ENCODE measurements around the gene PAPPA.

Gene PAPPA

DNA sequence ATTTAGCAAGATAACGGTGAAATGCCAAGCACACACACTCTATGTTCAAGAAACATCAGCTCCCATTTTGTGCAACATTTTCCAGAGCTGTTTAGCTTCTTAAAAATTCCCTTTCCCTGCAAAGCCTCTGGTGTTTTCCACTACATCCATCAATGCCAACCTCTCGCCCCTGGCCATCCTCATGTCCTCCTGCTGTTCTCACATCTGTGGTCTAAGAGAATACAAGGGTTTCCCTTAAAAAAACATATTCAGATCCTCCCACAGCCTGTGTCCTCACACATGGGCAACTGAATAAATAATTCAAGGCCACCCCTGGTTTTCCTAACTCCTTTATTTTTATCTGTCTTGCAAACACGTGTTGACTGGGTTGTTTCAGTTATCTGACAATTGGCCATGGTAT, 70.3 kb downstream of the PAPPA start:
- no peak for DNase-seq (ENCODE audit: low spot score)

DNA sequence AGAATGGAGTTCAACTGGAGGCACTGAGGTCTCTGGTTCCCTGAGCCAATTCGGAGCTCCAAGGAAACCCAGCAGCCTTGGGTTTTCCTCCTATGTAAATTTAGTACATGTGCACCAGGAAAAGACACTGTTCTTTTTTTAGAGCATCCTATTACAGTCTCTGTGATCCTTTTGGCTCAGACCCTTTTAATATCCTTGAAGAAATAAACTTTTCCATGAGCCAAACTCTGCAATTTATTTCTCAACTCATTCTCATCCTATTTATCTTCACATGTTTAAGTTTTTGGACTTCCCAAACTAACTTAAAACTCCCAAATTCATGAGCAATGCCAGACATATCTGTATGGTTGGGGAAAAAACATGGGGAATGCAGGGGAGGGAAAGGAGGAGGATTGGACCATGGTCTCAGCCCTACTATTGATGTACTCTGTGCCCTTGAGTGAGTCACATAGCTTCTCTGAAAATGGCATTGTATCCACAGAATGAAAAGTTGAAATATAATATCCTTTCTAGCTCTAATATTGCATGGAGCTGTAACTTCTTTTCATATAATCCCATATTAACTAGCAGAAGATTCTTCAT, 76.6 kb downstream of the PAPPA start:
- DNase-seq (ENCODE audit: low spot score): no peak

DNA sequence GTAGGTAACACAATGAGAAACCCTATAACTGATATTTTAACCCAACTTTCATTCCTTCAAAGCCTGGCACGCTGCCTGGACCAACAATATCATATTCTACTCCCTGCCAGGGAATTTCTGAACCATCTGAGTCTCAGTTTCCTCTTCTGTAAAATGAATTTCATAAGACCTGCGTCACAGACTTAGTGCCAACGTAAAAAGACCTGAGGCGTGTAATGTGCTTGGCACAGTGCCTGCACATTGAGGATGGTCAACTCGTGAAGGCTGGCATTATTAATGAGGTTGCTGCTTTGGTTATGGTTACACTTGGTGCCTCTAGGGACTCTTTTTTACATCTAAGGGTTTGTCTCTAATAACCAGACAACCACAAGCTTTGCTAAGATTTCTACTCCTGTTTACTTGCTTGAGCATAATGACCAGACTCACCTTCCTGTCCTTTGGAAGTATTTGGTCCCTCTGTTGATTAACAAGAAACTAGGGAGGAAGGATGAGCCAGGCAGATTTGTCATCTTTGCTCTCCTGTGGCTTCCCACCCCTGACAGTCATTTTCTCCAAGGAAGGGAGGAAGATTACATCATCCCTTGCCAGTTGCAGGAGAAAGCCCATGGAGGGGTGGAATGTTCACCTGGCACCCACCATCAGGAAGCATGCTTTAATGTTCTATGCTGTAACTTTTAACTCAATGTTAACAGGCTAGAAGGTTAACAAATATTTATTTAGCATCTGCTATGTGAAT, 79.0 kb downstream of the PAPPA start:
- no peak for DNase-seq (ENCODE audit: low spot score)

DNA sequence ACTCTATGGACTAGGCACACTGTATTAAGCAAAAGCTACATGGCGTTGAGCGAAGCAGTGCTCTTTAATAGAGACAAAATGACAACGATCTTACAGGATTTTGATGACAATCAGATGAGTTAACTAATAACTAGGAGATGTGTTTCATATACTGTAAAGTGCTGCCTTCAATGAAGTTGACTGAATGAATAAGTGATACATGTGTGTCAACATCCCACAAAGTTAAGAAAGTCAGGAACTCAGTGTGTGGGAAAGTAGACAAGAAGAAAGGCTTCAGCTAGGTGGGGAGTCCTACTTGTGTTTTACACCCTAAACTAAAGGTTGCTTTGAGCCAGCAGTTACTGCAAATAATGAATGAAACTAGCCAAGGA, 79.6 kb downstream of the PAPPA start:
- DNase-seq (ENCODE audit: low spot score): no peak

DNA sequence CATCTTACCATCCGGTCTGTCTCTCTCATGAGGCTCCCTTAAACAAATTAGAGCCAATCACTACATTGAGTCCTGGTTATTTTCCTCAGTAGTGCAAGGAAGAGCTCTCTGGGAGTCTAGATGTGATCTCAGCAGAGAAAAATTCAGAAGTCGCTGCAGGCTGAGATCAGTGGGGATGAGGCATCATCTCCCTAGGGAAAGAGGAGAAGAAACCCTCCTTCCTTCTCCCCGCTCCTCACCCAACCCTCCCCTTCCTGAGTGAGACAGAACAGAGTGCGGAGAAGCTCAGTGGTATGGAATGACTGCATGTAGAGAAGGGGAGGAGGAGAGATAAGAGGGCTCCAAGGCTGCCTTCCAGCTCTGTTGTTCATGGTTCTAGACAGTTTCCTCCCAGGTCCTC, 80.5 kb downstream of the PAPPA start:
- no peak for DNase-seq (ENCODE audit: low spot score)

DNA sequence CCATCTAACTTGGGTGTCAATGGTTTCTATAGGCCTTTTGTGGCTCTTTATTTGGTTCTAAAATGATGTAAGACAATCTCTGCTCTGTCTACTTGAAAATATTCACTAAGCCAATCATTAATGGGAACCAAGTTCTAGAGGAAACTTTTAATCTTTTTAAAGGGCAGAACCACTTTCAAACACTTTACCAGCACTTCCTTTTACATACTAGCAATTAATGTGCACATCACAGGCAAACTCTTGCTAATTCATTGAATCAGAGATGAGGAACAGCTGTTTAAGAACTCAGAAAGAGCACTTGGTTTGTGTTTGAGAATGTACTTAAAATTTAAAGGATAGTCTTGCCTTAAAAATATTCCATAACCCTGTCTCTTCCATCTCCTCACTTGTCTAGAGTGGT, 83.4 kb downstream of the PAPPA start:
- no peak for DNase-seq (ENCODE audit: low spot score)

DNA sequence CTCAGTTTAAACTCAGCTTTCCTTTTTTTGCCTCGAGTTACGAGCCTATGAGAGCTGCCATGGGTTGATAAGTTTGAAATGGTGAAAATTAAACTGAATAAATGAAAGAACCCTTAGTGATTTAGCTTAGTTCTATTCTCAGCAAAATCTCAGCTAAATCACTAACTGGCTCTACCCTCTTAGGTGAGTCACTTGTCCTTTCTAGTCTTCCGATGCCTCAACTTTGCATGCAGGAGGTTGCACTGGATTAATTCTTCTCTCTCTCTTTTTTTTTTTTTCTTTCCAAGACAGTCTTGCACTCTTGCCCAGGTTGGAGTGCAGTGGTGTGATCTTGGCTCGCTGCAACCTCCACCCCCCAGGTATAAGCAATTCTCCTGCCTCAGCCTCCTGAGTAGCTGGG, 83.9 kb downstream of the PAPPA start:
- no peak for DNase-seq (ENCODE audit: low spot score)

DNA sequence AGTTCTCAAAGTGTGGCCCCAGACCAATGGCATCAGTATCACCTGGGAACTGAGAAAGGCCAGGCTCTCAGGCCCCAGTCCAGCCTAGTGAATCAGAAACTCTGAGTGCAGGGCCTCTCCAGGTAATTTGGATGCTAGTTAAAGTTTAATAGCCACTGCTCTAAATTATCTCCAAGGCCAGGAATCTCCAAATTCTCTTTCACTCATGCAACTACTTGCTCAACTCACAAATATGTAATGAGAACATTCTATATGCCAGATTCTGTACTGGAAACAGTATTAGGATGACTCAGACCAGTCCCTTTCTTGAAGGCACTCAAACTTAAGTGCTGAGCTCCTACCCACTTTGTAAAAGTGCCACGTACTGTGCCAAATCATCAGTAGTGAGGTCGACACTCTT, 84.6 kb downstream of the PAPPA start:
- no peak for DNase-seq (ENCODE audit: low spot score)

DNA sequence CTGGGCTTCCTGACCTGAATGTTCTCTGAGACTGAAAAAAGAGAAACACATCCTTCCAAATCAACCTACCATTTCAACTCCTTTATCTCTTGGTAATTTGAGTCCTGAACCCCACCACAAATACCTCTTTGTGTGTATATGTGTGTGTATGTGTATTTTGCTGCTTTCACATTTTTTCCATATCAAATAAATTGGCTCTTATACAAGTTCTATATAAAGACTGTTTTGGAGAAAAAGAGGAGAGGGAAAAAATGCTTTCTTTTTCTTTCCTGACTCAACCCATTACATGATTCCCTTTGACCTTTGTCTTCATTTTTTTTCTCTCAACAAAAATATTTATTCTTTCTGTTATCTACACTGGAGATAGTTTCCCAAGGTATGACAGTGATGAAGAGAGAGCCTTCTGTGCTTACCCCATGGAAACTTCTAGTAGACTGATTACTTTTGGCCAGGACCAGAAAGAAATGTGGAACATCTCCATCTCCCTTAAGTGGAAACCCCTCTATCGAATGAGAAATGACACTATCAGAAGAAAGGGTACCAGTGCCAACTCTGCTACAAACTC, 85.3 kb downstream of the PAPPA start:
- DNase-seq (ENCODE audit: low spot score): no peak

DNA sequence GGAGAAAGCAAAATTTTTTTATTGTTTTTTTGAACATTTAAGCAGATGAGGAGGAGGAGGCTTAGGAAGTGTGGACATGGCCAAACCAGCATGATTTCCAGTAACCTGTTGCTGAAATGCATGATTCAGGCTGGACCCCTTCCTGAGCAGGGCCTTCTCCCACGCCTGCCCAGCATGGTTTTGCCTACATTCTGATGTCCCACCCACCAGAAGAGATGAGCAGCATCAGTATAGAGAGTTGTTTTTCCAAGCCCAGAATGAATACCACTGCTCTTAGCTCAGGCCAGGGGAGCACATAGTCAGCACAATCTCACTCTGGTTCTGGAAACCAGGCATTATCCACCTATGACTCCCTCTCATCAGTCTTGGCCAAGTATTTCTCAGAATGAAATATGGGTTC, 90.1 kb downstream of the PAPPA start:
- DNase-seq (ENCODE audit: low spot score): no peak

DNA sequence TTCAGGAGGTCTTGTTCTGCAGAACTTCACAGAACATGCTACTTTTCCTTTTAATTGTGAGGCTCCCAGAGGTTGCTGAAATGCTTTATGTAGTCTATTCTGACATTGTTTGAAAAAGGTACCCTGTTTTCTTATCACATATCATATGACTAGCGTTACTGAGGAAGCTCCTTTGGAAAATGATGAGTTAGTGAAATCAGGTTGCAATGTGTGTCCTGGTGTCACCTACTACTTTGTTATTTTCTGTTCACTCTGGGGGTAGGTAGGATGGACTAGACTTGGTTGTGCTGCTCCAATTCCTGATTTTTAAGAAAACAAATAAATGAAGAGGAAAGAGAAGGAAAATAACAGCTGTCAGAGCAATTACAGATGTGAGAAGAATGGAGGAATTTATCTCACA, 93.7 kb downstream of the PAPPA start:
- DNase-seq (ENCODE audit: low spot score): no peak

DNA sequence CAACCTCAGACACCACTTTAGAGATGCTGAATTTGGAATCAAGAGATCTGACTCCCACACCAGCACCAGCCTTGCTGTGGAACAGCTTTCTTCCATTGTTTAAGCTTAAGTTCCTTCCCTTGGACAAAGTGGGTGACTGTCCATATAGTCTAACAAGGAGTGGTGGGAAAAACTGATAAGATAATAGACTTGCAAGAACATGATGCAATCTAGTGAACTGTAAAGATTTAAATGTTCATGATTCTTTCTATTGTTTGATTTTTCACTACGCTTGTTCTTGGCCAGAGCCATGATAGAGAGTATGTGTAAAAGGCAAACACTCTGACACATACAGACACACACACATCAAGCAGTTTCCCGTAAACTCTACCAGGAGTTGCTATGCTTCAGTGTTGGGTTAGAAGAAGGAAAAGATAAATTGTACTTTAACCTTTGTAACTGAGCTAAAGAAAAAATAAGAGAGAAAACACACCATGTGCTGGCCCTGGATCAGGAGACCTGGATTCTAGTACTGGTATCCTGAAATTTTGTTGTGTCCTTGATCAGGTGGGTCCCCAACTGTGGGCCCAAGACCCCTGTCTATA, 94.3 kb downstream of the PAPPA start:
- DNase-seq (ENCODE audit: low spot score): no peak

DNA sequence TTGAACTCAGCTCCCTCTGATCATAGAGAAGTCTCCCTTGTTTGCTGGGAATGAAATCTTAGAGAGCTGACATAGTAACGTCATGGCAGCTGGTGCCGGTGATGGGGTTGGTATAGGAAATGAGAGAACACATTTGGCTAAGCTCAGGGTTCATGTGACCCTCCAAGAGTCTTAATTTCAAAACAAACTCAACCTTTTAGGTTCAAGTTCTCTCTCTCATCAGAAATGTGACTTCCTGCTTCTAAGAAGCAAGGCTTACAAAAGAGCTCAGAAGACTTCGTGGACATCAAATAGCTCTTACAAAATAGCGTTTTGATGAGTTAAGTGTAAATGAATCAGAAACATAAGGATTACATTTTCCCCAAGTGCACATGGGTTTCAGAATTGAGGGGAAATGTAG, 97.3 kb downstream of the PAPPA start:
- DNase-seq (ENCODE audit: low spot score): no peak

DNA sequence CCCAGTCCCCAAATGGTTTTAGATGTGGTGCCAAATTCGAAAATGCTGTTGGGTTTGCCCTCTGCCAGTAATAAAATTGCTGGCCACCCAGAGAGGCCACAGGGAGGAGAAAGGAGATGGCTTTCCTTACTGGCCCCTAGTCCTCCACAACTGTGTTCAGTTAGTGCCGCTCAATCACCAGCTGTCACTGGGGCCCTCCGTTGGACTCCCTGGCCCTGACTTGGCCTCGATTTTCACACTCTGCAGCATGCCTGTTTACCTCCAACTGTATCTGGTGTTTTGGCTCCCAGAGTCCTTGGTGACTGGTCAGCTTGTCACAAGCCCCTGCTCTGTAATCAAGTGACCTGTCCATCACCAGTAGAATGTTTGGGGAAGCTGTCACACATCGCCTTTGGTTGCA, 97.8 kb downstream of the PAPPA start:
- DNase-seq (ENCODE audit: low spot score): no peak

DNA sequence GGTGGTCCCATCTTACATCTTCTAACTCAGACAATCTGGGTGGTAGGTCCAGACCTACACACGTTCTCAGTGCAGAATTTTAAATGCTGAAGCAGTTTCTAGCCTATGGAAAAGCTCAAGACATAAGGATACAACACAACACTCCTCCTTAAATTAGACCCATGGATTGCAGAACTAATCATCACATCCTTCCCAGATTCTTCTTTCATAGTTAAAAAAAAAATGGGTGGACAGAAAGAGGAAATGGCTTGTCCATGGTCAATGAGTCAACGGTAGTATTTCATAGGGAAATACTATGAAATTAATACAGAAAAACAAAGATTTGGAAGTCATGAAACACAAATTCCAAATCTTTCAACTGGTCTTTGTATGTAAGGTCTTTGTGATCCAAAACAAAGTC, 106.9 kb downstream of the PAPPA start:
- DNase-seq (ENCODE audit: low spot score): no peak

DNA sequence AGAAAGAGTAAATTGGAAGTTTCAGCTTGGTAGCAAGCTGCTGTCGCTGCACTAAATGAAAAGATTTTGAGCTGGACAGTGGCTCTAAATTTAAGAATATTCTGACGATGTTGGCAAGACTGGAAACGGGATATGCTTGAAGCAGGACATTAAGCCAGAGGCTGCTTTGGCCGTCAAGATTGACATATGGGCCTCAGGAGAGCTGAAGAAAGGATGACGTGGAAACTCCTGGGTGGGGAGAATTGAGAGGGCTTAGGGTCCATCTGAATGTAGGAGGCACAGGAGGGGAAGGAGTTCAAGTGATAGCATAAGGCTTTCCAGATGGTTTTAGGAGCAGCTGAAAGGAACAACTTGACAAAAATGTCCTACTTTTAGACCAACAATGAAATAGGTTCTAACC, 108.9 kb downstream of the PAPPA start:
- no peak for DNase-seq (ENCODE audit: low spot score)

DNA sequence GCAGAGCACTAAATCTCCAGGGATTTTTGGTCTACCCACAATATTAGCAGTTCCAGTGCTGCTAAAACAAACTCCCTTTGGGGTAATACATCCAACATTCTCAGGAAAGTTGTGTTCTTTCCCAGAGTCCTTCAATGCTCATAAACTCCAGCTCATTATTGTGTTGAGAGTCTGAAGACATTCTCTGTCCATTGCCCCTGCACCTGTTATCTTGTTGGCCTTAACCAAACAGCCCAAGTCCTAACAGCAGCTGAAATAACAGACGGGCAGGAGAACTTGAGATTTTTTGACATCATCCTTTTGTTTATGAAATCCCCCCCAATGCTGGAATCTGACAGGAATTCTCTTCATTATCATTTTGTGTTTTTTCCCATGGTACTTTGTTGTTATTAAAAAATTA, 110.8 kb downstream of the PAPPA start:
- DNase-seq (ENCODE audit: low spot score): no peak

DNA sequence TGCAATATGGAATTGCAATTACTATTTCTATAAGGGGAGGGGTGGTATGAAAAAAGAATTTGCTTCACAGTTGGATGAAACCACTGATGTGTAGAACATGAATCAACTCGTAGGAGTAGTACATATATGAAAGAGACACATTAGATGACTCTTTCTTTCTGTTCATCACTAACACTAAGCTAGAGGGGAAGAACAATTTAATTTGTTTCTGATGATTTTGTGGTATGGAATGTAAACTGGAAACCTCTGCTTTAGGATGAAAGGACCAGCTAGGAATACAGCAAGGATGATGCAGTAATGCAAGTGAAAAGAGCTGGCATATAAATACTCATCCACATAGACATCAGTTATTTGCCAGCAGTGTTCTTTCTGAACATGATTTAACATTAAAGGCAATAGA, 113.4 kb downstream of the PAPPA start:
- DNase-seq (ENCODE audit: low spot score): no peak

DNA sequence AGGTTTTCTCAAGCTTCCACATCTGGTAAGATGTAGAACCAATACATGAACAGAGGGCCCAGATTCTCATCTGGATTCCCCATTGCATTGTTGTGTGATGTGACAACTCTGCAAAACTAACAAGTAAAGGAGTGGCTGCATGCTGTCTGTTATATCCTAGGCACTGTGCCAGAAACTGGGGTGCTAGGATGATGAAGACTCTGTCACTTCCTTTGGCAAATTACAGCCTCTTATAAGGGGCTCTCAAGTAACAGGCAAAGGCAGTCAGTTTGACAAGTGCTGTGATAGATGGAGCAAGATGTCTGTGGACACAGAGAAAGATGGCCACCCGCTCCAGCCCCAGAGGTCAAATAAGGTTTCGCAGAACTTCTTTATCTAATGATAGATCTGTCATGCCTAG, 115.7 kb downstream of the PAPPA start:
- no peak for DNase-seq (ENCODE audit: low spot score)

DNA sequence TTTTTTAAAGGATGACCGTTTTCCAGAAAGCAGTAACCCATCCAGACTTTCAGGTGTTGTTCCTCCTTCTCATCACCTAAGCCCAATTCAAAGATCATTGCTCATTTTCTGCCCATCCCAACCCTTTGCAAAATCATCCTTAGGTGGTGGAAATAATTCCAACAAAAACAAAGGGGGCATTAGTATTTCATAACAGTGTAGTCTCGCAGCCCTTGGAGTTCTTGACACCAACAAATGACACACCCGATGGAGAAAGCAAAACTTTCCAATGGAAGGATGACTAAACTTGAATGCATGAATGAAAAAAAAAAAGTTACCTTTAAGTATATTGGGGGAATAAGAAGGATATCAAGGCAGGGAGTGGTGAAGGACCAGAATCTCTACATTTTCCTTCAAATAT, 117.0 kb downstream of the PAPPA start:
- no peak for DNase-seq (ENCODE audit: low spot score)

DNA sequence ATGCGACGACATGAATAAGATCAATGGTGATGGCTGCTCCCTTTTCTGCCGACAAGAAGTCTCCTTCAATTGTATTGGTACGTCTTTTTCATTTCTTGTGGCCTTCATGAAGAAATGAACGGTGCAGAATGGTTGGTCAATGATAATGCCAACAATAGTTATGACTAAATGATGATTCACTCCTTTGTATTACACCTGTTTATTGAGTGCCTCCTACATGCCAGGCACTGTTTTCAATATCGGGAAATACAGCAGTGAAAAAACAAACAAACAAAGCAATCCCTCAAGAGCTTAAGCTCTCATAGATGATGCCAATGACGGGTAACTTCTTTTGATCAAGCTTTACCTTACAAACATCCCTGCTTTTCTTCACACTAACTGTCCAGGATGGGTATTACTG, 117.7 kb downstream of the PAPPA start:
- no peak for DNase-seq (ENCODE audit: low spot score)

DNA sequence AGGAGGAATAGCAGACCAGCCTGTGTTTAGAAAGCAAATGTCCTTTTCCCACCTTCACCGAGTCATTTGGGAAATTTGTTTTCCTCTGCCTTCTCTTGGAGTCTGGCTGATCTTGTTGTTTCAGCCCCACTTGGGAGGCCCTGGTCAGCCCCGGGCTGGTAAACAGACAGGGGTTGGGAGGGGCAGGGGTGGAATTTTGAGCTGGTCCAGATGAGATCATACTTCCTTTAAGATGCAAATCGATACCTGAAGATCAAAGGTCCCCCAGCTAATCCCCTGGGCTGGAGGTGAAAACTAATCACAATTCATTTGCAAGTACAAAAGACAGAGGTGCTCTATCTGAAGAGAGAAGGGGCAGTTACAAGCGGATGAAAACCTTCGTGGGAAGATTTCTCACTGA, 118.4 kb downstream of the PAPPA start:
- no peak for DNase-seq (ENCODE audit: low spot score)

DNA sequence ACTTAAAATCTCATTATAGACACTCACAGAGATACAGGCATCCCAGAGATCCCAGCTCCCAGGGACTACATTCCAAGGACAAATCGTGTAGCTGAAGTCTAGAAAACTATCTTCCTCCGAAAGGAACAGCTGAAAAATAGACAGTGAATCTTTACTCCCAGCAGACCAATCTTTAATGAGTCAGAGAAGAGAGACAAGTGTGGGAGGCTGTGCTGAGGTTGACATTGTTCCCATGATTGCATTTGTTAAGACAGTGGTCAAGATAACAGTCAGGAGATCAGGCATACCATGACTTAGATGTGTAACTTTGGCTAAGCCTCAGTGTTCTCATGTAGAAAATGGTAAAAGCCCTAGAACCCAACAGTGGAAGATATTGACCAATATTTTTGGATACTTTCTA, 120.7 kb downstream of the PAPPA start:
- DNase-seq (ENCODE audit: low spot score): no peak

Measured in Ammon's horn (tissue), 1 donor.